Measurements from ENCODE around the gene CD9. TPM values are rescaled to one million over a fixed set of nuclear protein-coding genes. Genes with fewer than 3 reads are reported as not detected.

Gene CD9
- total and polyA plus RNA-seq, 2 donors (not counting 1 experiment from before 2014, with no cell fraction given) = 520 to 856 TPM

DNA sequence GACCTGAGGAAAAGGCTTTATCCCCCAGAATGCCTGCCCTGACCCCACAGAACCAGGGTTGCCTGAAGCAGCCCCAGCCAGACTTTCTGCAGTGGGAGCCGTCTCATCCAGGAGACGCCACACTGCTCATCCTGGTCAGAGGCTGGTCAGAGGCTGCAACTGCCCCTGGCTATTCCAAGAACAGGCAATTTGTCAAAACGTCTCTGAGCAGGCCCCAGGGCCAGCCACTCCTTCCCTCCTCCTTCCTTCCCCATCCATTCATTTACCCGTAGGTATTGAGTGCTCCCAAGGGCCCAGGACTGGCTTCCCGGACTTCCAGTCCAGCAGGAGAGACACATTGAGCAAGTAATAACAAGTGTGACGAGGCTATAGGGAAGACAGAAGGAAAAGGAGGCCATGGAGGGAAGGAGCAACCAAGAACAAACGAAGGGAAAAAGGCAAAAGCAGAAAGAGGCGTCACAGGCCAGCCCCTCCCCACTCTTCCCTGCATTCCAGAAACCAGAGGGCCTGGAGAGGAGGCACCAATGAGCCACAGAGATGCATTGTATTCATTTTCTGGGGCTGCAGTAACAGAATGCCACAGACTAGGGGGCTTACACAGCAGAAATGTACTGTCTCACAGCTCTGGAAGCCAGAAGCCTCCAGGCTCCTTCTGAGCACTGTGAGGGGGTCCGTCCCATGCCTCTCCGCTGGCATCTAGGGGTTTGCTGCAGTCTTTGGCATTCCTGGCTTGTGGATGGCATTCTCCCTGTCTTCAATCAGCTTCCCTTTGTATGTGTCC, 21.0 kb upstream of the CD9 start:
- Histone ChIP-seq H4K20me1 (ENCODE audit: control insufficient read depth, extremely low read depth, insufficient read depth, low read length) (no peaks in the 10 kb centered on the region), H3K4me1 (ENCODE audit: control insufficient read depth, extremely low read depth, insufficient read depth, low read length) (peaks cover 36% of the 10 kb centered on the region), H3K79me2 (ENCODE audit: control insufficient read depth, insufficient read depth, low read length) (no peaks in the 10 kb centered on the region), H3K27ac (ENCODE audit: insufficient read depth, low read length) (no peak overlapping the region), H3K36me3 (ENCODE audit: control insufficient read depth, insufficient read depth, low read length) (no peaks in the 10 kb centered on the region), H3K9me3 (ENCODE audit: control insufficient read depth, insufficient read depth, low read depth, low read length) (no peaks in the 10 kb centered on the region), H3K9ac (ENCODE audit: insufficient read depth, low read length) (no peak overlapping the region), H3K27me3 (ENCODE audit: control insufficient read depth, insufficient read depth, low read length) (no peaks in the 10 kb centered on the region), H2AFZ (ENCODE audit: low read length) (no peak overlapping the region), H3K4me2 (ENCODE audit: extremely low read depth, insufficient read depth, low read length) (no peak overlapping the region), H3K4me3 (replicated peaks in 1 of 4; ENCODE audit: control extremely low read depth in 1 of 4, insufficient read depth in 1 of 4, low read depth in 3 of 4, low read length in 4 of 4) (no peak overlapping the region)
- TF ChIP-seq EZH2 (IDR thresholded peaks at IDR 0.05; ENCODE audit: low read length, missing control alignments) = no peak
- TF ChIP-seq, protein P1, sequence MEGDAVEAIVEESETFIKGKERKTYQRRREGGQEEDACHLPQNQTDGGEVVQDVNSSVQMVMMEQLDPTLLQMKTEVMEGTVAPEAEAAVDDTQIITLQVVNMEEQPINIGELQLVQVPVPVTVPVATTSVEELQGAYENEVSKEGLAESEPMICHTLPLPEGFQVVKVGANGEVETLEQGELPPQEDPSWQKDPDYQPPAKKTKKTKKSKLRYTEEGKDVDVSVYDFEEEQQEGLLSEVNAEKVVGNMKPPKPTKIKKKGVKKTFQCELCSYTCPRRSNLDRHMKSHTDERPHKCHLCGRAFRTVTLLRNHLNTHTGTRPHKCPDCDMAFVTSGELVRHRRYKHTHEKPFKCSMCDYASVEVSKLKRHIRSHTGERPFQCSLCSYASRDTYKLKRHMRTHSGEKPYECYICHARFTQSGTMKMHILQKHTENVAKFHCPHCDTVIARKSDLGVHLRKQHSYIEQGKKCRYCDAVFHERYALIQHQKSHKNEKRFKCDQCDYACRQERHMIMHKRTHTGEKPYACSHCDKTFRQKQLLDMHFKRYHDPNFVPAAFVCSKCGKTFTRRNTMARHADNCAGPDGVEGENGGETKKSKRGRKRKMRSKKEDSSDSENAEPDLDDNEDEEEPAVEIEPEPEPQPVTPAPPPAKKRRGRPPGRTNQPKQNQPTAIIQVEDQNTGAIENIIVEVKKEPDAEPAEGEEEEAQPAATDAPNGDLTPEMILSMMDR (conservative IDR thresholded peaks at IDR 0.05 in 1 of 2, IDR thresholded peaks at IDR 0.05 in 1 of 2; ENCODE audit: low read depth in 1 of 2, low read length in 2 of 2) = peak in 1 of 2 donors; percentile 18
- peak in 1 of 2 donors; percentile 85 for DNase-seq (ENCODE audit: low read depth in 2 of 2)

DNA sequence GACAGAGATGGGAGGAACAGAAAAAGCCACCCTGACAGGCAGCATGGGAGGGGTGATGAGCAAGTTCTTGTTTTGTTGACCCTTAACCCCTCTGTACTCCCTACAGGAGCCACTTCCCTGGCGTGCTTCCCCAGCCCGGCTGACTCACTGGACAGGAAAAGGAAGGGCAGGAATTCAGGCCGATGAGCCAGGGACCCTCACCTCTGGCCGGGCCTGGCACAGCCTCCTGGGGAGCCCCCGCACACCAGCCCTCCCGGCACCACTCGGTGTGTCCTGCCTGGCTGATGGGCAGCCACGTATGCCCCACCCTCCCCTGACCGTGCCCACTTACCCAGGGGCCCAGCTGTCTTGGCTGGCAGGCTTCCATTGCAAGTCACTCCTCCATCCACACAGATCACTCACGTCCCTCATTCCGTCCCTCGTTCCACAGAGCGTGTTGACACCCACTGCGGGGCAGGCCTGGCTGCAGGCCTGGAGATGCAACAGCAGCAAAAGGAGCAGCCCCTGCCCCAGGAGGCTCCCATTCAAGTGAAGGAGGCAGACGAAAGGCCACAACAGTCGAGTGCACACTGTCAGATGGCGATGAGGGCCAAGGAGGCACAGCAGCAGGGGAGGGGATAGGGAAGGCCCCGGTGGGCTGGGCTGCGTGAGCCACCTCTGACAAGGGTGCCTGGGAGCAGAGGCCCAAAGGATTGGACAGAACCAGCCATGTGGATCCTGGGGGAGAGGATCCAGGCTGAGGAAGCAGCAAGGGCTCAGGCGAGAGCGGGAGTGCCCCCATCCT, 19.7 kb upstream of the CD9 start:
- TF ChIP-seq, protein P1 (conservative IDR thresholded peaks at IDR 0.05 in 1 of 2, IDR thresholded peaks at IDR 0.05 in 1 of 2; ENCODE audit: low read depth in 1 of 2, low read length in 2 of 2) = no peak
- no peak for TF ChIP-seq EZH2 (IDR thresholded peaks at IDR 0.05; ENCODE audit: low read length, missing control alignments)
- Histone ChIP-seq H3K36me3 (ENCODE audit: control insufficient read depth, insufficient read depth, low read length) (no peaks in the 10 kb centered on the region), H3K27me3 (ENCODE audit: control insufficient read depth, insufficient read depth, low read length) (no peaks in the 10 kb centered on the region), H3K27ac (ENCODE audit: insufficient read depth, low read length) (peak overlapping the region; percentile 90), H2AFZ (ENCODE audit: low read length) (peak overlapping the region; percentile 2), H3K9me3 (ENCODE audit: control insufficient read depth, insufficient read depth, low read depth, low read length) (no peaks in the 10 kb centered on the region), H3K4me3 (replicated peaks in 1 of 4; ENCODE audit: control extremely low read depth in 1 of 4, insufficient read depth in 1 of 4, low read depth in 3 of 4, low read length in 4 of 4) (no peak overlapping the region), H3K4me2 (ENCODE audit: extremely low read depth, insufficient read depth, low read length) (no peak overlapping the region), H3K79me2 (ENCODE audit: control insufficient read depth, insufficient read depth, low read length) (no peaks in the 10 kb centered on the region), H3K9ac (ENCODE audit: insufficient read depth, low read length) (peak overlapping the region; percentile 16), H4K20me1 (ENCODE audit: control insufficient read depth, extremely low read depth, insufficient read depth, low read length) (no peaks in the 10 kb centered on the region), H3K4me1 (ENCODE audit: control insufficient read depth, extremely low read depth, insufficient read depth, low read length) (peaks cover 36% of the 10 kb centered on the region)
- peak; percentile 74 to 90 for DNase-seq (ENCODE audit: low read depth in 2 of 2)

DNA sequence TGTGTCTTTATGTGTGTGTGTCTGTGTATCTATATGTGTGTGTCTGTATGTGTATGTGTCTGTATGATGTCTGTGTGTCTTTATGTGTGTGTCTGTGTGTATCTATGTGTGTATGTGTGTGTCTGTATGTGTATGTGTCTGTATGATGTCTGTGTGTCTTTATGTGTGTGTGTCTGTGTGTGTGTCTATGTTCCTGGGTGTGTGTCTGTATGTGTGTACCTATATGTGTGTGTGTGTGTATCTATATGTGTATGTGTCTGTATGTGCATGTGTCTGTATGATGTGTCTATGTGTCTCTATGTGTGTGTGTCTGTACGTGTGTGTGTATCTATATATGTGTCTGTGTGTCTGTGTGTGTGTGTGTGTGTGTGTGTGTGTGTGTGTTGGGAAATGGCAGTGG, 19.0 kb upstream of the CD9 start:
- no peak for TF ChIP-seq EZH2 (IDR thresholded peaks at IDR 0.05; ENCODE audit: low read length, missing control alignments)
- TF ChIP-seq, protein P1 (conservative IDR thresholded peaks at IDR 0.05 in 1 of 2, IDR thresholded peaks at IDR 0.05 in 1 of 2; ENCODE audit: low read depth in 1 of 2, low read length in 2 of 2) = no peak

More for the DNA sequence above, 19.0 kb upstream of the CD9 start:
- Histone ChIP-seq H3K79me2 (ENCODE audit: control insufficient read depth, insufficient read depth, low read length) (no peaks in the 10 kb centered on the region), H3K9ac (ENCODE audit: insufficient read depth, low read length) (no peak overlapping the region), H3K9me3 (ENCODE audit: control insufficient read depth, insufficient read depth, low read depth, low read length) (no peaks in the 10 kb centered on the region), H4K20me1 (ENCODE audit: control insufficient read depth, extremely low read depth, insufficient read depth, low read length) (no peaks in the 10 kb centered on the region), H3K27me3 (ENCODE audit: control insufficient read depth, insufficient read depth, low read length) (no peaks in the 10 kb centered on the region), H3K4me2 (ENCODE audit: extremely low read depth, insufficient read depth, low read length) (no peak overlapping the region), H3K4me3 (replicated peaks in 1 of 4; ENCODE audit: control extremely low read depth in 1 of 4, insufficient read depth in 1 of 4, low read depth in 3 of 4, low read length in 4 of 4) (no peak overlapping the region), H3K36me3 (ENCODE audit: control insufficient read depth, insufficient read depth, low read length) (no peaks in the 10 kb centered on the region), H3K27ac (ENCODE audit: insufficient read depth, low read length) (peak overlapping the region; percentile 90), H2AFZ (ENCODE audit: low read length) (no peak overlapping the region), H3K4me1 (ENCODE audit: control insufficient read depth, extremely low read depth, insufficient read depth, low read length) (peaks cover 36% of the 10 kb centered on the region)
- DNase-seq (ENCODE audit: low read depth in 2 of 2) = no peak

Measured in fibroblast of lung (primary cell).